GM12878 (cell line): ENCODE data around the gene HDDC3.

Experiments used
- BACH1 ChIP-seq: fragments of 450-650 bp; IDR thresholded peaks from 2 replicates; pipeline ENCODE4 v1.6.1; 2017; ENCODE audit warnings: mild to moderate bottlenecking, borderline replicate concordance
- CBX5 ChIP-seq: sonication (generic); IDR thresholded peaks from 2 replicates; pipeline ENCODE4 v1.6.1; 2016; ENCODE audit warnings: low read depth, moderate library complexity, mild to moderate bottlenecking, inconsistent platforms
- CHD1 ChIP-seq: IDR thresholded peaks from 2 replicates; pipeline ENCODE4 v1.6.1; 2012; ENCODE audit warnings: low read depth, low read length, improper control_type of control experiment
- CUX1 ChIP-seq: IDR thresholded peaks from 2 replicates; pipeline ENCODE4 v1.6.1; 2012; ENCODE audit warnings: improper control_type of control experiment, low read depth, low read length; ENCODE audit not compliant: insufficient replicate concordance
- MXI1 ChIP-seq: fragments of 150-350 bp; IDR thresholded peaks from 2 replicates; pipeline ENCODE4 v1.6.1; 2011; ENCODE audit warnings: low read depth, mild to moderate bottlenecking, inconsistent platforms, low read length, improper control_type of control experiment
- RAD51 ChIP-seq: fragments of 450-650 bp; IDR thresholded peaks from 2 replicates; pipeline ENCODE4 v1.6.1; 2016; ENCODE audit warnings: moderate library complexity, mild to moderate bottlenecking, inconsistent platforms
- SP1 ChIP-seq: IDR thresholded peaks from one replicate; pipeline ENCODE4 v1.6.1; 2011; ENCODE audit warnings: low read depth, low read length
- SREBF1 ChIP-seq: IDR thresholded peaks from 2 replicates; pipeline ENCODE4 v1.6.1; 2012; ENCODE audit warnings: mild to moderate bottlenecking, low read length
- TF ChIP-seq, protein P1 (sequence below), 3 experiments: IDR thresholded peaks in 2 of 3; conservative IDR thresholded peaks in 1 of 3; 2 replicates each; pipeline ENCODE4 v1.5.1; 2011; ENCODE audit warnings: low read depth in 3 of 3, low read length in 3 of 3, mild to moderate bottlenecking in 3 of 3, control low read depth in 2 of 3, moderate library complexity in 2 of 3, inconsistent platforms in 1 of 3, mixed read lengths in 1 of 3; ENCODE audit not compliant: control insufficient read depth in 2 of 3, insufficient read depth in 1 of 3; ENCODE audit errors: extremely low read depth in 1 of 3

DNA sequence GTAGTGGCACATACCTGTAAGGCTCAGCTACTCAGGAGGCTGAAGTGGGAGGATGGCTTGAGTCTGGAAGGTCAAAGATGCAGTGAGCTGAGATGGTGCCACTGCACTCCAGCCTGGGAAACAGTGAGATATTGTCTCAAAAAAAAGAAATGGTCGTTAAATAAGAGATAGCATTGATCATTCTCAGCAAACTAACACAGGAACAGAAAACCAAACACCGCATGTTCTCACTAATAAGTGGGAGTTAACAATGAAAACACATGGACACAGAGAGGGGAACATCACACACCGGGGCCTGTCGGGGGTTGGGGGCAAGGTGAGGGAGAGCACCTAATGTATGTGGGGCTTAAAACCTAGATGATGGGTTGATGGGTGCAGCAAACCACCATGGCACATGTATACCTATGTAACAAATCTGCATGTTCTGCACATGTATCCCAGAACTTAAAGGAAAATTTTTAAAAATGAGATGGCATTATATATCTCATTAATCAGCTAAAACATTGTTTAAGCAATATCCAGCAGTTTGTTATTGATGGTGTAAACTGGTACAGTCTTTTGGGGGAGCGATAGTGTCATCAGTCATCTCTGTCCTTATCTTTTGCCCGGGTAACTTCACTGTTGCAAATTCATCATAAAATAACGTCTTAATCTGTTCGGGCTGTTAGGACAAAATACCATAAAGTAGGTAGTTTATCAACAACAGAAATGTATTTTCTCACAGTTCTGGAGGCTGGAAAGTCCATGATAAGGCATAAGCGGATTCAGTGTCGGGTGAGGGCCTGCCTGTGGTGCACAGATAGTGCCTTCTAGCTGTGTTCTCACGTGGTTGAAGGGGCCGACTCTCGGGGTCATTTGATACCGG, 30.9 kb downstream of the HDDC3 start:
- no peak for TF ChIP-seq CBX5
- TF ChIP-seq, protein P1, sequence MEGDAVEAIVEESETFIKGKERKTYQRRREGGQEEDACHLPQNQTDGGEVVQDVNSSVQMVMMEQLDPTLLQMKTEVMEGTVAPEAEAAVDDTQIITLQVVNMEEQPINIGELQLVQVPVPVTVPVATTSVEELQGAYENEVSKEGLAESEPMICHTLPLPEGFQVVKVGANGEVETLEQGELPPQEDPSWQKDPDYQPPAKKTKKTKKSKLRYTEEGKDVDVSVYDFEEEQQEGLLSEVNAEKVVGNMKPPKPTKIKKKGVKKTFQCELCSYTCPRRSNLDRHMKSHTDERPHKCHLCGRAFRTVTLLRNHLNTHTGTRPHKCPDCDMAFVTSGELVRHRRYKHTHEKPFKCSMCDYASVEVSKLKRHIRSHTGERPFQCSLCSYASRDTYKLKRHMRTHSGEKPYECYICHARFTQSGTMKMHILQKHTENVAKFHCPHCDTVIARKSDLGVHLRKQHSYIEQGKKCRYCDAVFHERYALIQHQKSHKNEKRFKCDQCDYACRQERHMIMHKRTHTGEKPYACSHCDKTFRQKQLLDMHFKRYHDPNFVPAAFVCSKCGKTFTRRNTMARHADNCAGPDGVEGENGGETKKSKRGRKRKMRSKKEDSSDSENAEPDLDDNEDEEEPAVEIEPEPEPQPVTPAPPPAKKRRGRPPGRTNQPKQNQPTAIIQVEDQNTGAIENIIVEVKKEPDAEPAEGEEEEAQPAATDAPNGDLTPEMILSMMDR (IDR thresholded peaks at IDR 0.05 in 2 of 3, conservative IDR thresholded peaks at IDR 0.05 in 1 of 3; ENCODE audit: control insufficient read depth in 2 of 3, extremely low read depth in 1 of 3, insufficient read depth in 1 of 3, low read depth in 3 of 3, low read length in 3 of 3), result no peak
- no peak for TF ChIP-seq BACH1
- TF ChIP-seq CUX1, result no peak
- no peak for TF ChIP-seq SREBF1
- TF ChIP-seq RAD51, result no peak
- no peak for TF ChIP-seq SP1
- TF ChIP-seq MXI1, result 0 out of 2 replicates have a peak, but pooled peaks have one; percentile 3
- TF ChIP-seq CHD1, result no peak
